Progenitor cell of endocrine pancreas (in vitro differentiated cells): ENCODE measurements around the gene CEP72. TPM values are rescaled to one million over a fixed set of nuclear protein-coding genes. Genes with fewer than 3 reads are reported as not detected.

ENCODE experiments used
- DNase-seq: peaks from one replicate; pipeline ENCODE4 v3.0.0; 2021; ENCODE audit warnings: low spot score; ENCODE audit not compliant: unreplicated experiment
- H3K27ac Mint-ChIP-seq: 2 replicates; pipeline ENCODE4 v1.8.0; 2021; ENCODE audit warnings: mild to moderate bottlenecking, moderate library complexity, mixed read lengths
- H3K27me3 Mint-ChIP-seq: 2 replicates; pipeline ENCODE4 v1.8.0; 2021; ENCODE audit warnings: mixed read lengths
- H3K36me3 Mint-ChIP-seq: 2 replicates; pipeline ENCODE4 v1.8.0; 2022; ENCODE audit warnings: mixed read lengths; ENCODE audit not compliant: insufficient read depth
- H3K4me1 Mint-ChIP-seq: 2 replicates; pipeline ENCODE4 v1.8.0; 2021; ENCODE audit warnings: low read depth, mixed read lengths
- H3K4me3 Mint-ChIP-seq: 2 replicates; pipeline ENCODE4 v1.8.0; 2021; ENCODE audit warnings: low read depth, mild to moderate bottlenecking, moderate library complexity, mixed read lengths
- H3K9me3 Mint-ChIP-seq: 2 replicates; pipeline ENCODE4 v1.8.0; 2021; ENCODE audit warnings: low read depth, mixed read lengths
- CTCF ChIP-seq: fragments of 200-600 bp; sonication (generic); IDR thresholded peaks from one replicate; pipeline ENCODE4 v1.5.0; 2021; ENCODE audit warnings: antibody characterized with exemption, mild to moderate bottlenecking; ENCODE audit not compliant: unreplicated experiment
- total RNA-seq: library from RNA; stranded (reverse); gene quantifications from 2 replicates; pipeline ENCODE4 v1.2.1, GENCODE V29; 2021

The CEP72 gene
- total RNA-seq, 1 donor from 2014 or later = 24.8 TPM

DNA sequence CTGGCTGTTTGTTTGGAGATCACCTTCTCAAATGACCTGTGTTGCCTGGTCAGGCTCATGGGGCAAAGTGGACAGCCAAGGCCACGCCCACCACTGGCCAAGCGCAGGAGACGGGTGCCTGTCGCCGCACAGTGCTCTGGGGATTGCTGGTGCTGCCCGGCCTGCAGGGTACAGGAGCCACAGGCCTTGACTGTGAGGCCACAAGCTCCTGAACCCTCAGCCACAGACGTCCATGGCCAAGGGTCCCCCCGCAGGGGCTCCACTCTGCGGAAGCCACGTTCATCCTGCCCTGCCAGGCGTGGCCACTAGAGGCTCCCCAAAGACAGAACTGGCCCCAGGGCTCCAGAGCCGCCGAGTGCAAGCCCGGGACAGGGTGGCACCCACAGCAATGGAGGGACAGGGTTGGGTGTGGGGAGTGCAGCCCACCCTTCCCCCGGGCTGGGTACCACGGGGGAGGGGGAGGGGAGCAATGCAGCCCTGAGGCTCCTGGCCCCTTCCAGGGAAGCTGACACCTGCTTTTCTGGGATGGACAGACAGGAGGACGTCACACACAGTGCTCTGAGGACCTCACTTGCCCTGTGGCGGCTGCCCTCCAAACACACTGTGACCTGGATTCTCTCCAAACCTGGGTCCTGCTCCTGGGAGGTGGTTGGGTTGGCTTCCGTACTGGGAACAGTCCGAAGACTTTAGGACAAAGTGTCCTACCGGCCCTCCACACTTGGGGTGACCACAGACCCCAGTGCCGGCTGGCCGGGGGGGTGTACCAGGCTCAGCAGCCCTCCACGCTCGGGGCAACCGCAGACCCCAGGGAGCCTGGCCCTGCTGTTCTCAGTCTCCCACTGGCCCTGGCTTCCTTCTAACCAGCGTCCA, 59.6 kb downstream of the CEP72 start:
- peak; percentile 65 for DNase-seq
- Mint-ChIP-seq H3K27me3 (peaks cover 9% of the 10 kb centered on the region), H3K9me3 (no peaks in the 10 kb centered on the region), H3K4me3 (no peak overlapping the region), H3K4me1 (peaks cover 7% of the 10 kb centered on the region), H3K36me3 (peaks cover 5% of the 10 kb centered on the region), H3K27ac (no peak overlapping the region)
- TF ChIP-seq CTCF = peak; percentile 91

GRCh38 chr5:672329-673160, 60.4 kb downstream of the CEP72 start:
- Mint-ChIP-seq H3K27me3 (peaks cover 9% of the 10 kb centered on the region), H3K4me1 (peaks cover 7% of the 10 kb centered on the region), H3K9me3 (no peaks in the 10 kb centered on the region), H3K27ac (no peak overlapping the region), H3K4me3 (no peak overlapping the region), H3K36me3 (no peaks in the 10 kb centered on the region)
- no peak for TF ChIP-seq CTCF
- DNase-seq = no peak

GRCh38 chr5:673161-673830, 61.2 kb downstream of the CEP72 start:
- TF ChIP-seq CTCF = no peak
- Mint-ChIP-seq H3K27ac (no peak overlapping the region), H3K4me3 (no peak overlapping the region), H3K36me3 (no peaks in the 10 kb centered on the region), H3K4me1 (peaks cover 7% of the 10 kb centered on the region), H3K9me3 (no peaks in the 10 kb centered on the region), H3K27me3 (peaks cover 9% of the 10 kb centered on the region)
- no peak for DNase-seq

DNA sequence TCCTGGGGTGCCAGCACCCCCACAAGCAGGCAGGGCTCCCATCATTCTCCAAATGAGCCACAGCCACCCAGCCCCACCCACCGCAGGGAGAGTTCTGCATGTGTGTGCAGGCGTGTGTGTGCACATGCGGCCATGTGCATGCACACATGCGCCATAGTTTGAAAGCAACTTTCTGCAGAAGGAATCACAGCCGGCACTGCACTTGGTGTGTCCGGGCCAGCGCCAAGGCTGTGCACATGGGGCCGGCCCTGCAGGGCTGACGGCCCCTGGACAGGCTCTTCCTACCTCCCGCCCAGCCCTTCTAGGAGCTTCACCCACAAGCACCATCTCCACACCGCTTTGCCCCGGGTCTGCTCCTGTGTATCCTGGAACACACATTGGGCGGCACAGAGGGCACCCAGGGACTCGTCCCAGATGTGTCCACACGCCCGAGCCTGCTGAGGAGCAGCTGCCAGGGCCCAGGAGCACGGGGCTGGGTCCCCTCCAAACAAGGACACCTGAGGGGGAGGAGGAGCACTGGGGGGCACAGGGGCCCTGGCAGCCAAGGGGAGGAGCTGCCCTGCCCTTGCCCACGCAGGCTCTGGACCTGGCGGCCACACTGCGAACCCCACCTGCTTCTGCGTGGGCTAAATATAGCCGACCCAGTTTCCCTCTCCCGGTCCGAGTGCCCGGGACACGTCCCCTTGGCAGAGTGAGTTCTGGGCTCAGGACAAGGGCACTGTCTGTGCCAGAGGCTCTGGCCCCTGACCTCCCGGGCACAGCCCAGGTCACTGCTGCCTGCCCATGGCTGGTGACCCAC, 61.9 kb downstream of the CEP72 start:
- no peak for DNase-seq
- peaks cover 7% of the 10 kb centered on the region for H3K4me1 Mint-ChIP-seq
- no peak overlapping the region for H3K27ac Mint-ChIP-seq
- H3K4me3 Mint-ChIP-seq = no peak overlapping the region
- no peaks in the 10 kb centered on the region for H3K36me3 Mint-ChIP-seq
- TF ChIP-seq CTCF = no peak
- peaks cover 9% of the 10 kb centered on the region for H3K27me3 Mint-ChIP-seq
- H3K9me3 Mint-ChIP-seq = no peaks in the 10 kb centered on the region
